Tibial artery (tissue), 4 donors: ENCODE data around the gene OR1Q1.

Experiments
- DNase-seq, 2 donors: peaks; one replicate each; pipeline ENCODE4 v3.0.0-alpha.2; 2019
- H3K27ac ChIP-seq, 2 donors: fragments of 200-600 bp; sonication (generic) in 1 of 2; 1 replicate in 1 of 2; 2 replicates in 1 of 2; pipeline ENCODE4 v1.5.1; 2018 to 2019; ENCODE audit warnings: mild to moderate bottlenecking in 1 of 2
- H3K27me3 ChIP-seq, 2 donors: fragments of 200-600 bp; sonication (generic) in 1 of 2; one replicate each; pipeline versions ENCODE4 v1.5.1 to v1.6.0; 2016 to 2019
- H3K36me3 ChIP-seq, 3 donors: fragments of 200-600 bp; sonication (generic) in 2 of 3; one replicate each; pipeline ENCODE4 v1.5.1; 2016 to 2019; ENCODE audit warnings: mild to moderate bottlenecking in 2 of 3
- H3K4me1 ChIP-seq, 4 donors: fragments of 200-600 bp; sonication (generic) in 2 of 4; 1 replicate in 3 of 4; 2 replicates in 1 of 4; pipeline ENCODE4 v1.5.1; 2016 to 2019
- H3K4me3 ChIP-seq, 2 donors: fragments of 200-600 bp; sonication (generic) in 1 of 2; 1 replicate in 1 of 2; 2 replicates in 1 of 2; pipeline ENCODE4 v1.5.1; 2018 to 2019; ENCODE audit warnings: mild to moderate bottlenecking in 2 of 2
- H3K9me3 ChIP-seq, 3 donors: fragments of 200-600 bp; sonication (generic) in 1 of 3; one replicate each; pipeline ENCODE4 v1.5.1; 2016 to 2019
- intact Hi-C: fragments of 100-400 bp; cut with DNase I; formaldehyde crosslinking; loops from one replicate; pipeline ENCODE4 v1.15.0; 2023; ENCODE audit warnings: low total_unique reads
- TF ChIP-seq, protein P1 (sequence below), 2 experiments: fragments of 200-600 bp in 1 of 2; fragments of 450-650 bp in 1 of 2; IDR thresholded peaks; one replicate each; pipeline ENCODE4 v1.5.1; 2017 to 2019; ENCODE audit warnings: antibody characterized with exemption in 2 of 2, mild to moderate bottlenecking in 1 of 2, moderate library complexity in 1 of 2

OR1Q1 gene

DNA sequence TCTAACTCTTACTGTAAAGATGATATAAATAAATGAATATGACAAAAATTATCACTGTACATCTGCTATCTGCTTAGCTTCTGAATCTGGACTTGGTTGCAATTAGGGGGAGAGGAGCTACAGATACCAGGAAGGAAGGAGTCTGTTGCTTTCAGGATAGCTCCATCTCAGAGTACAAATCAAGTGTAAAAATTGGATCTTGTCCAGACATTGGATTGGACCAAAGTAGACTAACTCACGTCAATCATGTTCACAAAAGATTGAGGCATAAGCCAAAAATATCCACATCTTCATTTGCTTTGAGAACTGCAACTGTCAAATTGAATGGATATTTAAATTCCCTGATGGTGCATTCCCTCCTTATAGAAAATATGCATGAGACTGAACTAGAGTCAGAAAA is 8.8 kb upstream of the OR1Q1 start:
- Histone ChIP-seq H3K4me3 (no peak overlapping the region), H3K27ac (no peak overlapping the region), H3K27me3 (no peaks in the 10 kb centered on the region), H3K4me1 (no peaks in the 10 kb centered on the region), H3K9me3 (peaks cover 0 to 6% (median 2%) of the 10 kb centered on the region in 3 donors), H3K36me3 (no peaks in the 10 kb centered on the region)
- no peak for DNase-seq
- TF ChIP-seq, protein P1, sequence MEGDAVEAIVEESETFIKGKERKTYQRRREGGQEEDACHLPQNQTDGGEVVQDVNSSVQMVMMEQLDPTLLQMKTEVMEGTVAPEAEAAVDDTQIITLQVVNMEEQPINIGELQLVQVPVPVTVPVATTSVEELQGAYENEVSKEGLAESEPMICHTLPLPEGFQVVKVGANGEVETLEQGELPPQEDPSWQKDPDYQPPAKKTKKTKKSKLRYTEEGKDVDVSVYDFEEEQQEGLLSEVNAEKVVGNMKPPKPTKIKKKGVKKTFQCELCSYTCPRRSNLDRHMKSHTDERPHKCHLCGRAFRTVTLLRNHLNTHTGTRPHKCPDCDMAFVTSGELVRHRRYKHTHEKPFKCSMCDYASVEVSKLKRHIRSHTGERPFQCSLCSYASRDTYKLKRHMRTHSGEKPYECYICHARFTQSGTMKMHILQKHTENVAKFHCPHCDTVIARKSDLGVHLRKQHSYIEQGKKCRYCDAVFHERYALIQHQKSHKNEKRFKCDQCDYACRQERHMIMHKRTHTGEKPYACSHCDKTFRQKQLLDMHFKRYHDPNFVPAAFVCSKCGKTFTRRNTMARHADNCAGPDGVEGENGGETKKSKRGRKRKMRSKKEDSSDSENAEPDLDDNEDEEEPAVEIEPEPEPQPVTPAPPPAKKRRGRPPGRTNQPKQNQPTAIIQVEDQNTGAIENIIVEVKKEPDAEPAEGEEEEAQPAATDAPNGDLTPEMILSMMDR (IDR thresholded peaks at IDR 0.05): no peak
- intact Hi-C loops: no loop called here

DNA sequence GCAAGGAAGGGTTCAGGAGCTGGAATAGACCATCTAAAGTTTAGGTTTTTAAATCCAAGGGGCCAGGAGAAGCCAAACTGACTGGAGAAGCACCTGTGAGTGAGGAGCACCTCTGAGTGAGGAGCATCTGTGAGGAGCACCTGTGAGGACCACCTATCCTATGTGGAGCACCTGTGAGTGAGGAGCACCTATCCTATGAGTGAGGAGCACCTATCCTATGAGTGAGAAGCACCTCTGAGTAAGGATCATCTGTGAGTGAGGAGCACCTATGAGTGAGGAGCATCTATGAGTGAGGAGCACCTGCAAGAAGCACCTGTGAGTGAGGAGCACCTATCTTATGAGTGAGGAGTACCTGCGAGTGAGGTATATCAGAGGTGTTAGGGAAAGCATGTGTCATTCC is 8.0 kb upstream of the OR1Q1 start:
- TF ChIP-seq, protein P1 (IDR thresholded peaks at IDR 0.05): no peak
- Histone ChIP-seq H3K36me3 (no peaks in the 10 kb centered on the region), H3K27me3 (no peaks in the 10 kb centered on the region), H3K4me3 (no peak overlapping the region), H3K27ac (no peak overlapping the region), H3K9me3 (peaks cover 0 to 2% (median 0%) of the 10 kb centered on the region in 3 donors), H3K4me1 (no peaks in the 10 kb centered on the region)
- intact Hi-C loops: no loop called here
- DNase-seq: no peak

DNA sequence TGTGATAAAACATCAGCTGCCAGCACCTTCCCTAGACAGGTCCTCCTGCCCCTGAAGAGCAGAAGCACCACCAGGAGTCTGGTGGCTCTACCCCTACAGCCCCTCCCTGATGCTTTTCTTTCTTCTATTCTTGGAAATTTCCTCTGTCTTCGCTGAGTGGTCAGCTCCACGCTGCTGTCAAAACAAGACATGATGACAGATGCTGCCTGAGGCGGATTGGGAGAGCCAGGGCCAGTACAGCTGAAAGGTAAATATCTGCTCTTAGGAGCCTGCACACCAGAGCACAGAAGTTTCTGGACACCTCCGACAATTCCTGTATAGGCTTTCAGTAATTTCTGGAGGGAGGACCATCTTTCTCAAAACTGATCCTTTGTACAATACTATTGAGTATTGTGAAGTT is 4.7 kb upstream of the OR1Q1 start:
- intact Hi-C loops: no loop called here

DNA sequence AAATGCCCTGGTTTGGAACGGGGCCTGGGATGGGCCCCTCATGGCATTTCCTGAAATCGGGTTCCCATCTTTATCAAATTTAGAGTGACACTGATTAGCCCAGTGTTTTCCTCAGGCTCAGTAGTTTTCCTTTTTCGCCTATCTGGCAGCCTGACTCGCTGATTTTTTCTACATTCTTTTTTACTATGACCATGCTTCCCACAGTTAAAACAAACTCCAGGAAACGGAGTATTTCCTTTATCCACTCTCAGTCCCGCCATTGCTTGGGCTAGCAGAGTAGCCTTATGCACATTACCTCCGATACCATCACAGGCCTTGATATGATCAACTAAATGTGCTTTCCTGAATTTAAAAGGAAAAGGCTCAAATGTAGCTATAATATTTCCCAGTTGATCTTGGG is 5.5 kb downstream of the OR1Q1 start:
- no peaks in the 10 kb centered on the region for H3K36me3 ChIP-seq
- no peak overlapping the region for H3K4me3 ChIP-seq
- no peaks in the 10 kb centered on the region for H3K4me1 ChIP-seq
- no peak for DNase-seq
- TF ChIP-seq, protein P1 (IDR thresholded peaks at IDR 0.05): no peak
- no peaks in the 10 kb centered on the region for H3K27me3 ChIP-seq
- intact Hi-C loops: no loop called here
- no peak overlapping the region for H3K27ac ChIP-seq
- peaks cover 0 to 6% (median 0%) of the 10 kb centered on the region in 3 donors for H3K9me3 ChIP-seq

More for the DNA sequence above, 4.7 kb upstream of the OR1Q1 start:
- Histone ChIP-seq H3K27me3 (no peaks in the 10 kb centered on the region), H3K4me3 (no peak overlapping the region), H3K27ac (no peak overlapping the region), H3K9me3 (no peaks in the 10 kb centered on the region), H3K4me1 (no peaks in the 10 kb centered on the region), H3K36me3 (no peaks in the 10 kb centered on the region)
- TF ChIP-seq, protein P1 (IDR thresholded peaks at IDR 0.05): no peak
- no peak for DNase-seq

DNA sequence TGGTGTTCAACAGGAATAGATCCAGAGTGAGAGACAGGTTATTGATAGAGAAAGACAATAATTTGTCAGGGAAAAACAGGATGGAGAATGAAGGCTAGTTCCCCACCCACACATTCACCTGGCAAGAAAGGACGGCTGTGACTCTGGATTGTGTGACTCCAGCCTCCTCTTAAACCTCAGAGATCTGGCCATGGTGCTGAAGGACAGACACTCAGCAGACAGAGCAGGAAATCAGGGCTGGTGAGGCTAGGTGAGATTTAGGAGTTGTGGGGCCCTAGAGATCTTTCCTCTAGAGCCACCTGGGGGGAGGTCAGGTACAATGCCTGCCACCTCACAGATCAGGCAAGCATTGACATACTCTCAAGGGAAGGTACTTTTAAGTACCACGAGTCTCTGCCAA is 27.7 kb downstream of the OR1Q1 start:
- DNase-seq: no peak
- Histone ChIP-seq H3K27ac (no peak overlapping the region), H3K36me3 (no peaks in the 10 kb centered on the region), H3K27me3 (no peaks in the 10 kb centered on the region), H3K4me1 (no peaks in the 10 kb centered on the region), H3K9me3 (peaks cover 0 to 9% (median 8%) of the 10 kb centered on the region in 3 donors), H3K4me3 (no peak overlapping the region)
- intact Hi-C loops: no loop called here
- TF ChIP-seq, protein P1 (IDR thresholded peaks at IDR 0.05): no peak

DNA sequence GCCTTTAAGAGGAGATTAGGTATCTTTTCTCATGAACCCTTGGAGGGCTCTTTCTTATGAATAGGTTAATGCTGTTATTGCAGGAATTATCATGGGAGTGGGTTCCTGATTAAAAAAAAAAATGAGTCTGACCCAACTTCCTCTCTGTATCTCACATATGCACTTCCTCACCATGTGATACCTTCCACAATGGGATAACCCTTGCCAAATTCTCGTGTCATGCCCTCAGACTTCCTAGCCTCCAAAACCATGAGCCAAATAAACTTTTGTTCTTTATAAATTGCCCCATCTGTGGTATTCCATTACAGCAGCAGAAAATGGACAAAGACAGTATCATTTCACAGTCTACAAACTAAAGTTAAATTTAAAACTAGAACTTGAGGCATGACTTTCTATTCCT is 41.8 kb downstream of the OR1Q1 start:
- Histone ChIP-seq H3K27me3 (no peaks in the 10 kb centered on the region), H3K9me3 (no peaks in the 10 kb centered on the region), H3K36me3 (no peaks in the 10 kb centered on the region), H3K4me1 (no peaks in the 10 kb centered on the region), H3K4me3 (no peak overlapping the region), H3K27ac (no peak overlapping the region)
- TF ChIP-seq, protein P1 (IDR thresholded peaks at IDR 0.05): no peak
- intact Hi-C loops: no loop called here
- DNase-seq: no peak
